T-helper 1 cell treated with Interleukin-12 subunit alpha and Interleukin-12 subunit beta and Interleukin-4 antibody, amounts not matched to agents 30 μg/mL and 1 μg/mL, for 36 hours (primary cell): ENCODE data around the gene FAM107B.

ENCODE experiments used
- H3K27ac Mint-ChIP-seq: one replicate; pipeline ENCODE4 v1.8.0; 2021; ENCODE audit warnings: mild to moderate bottlenecking, mixed read lengths
- H3K27me3 Mint-ChIP-seq: one replicate; pipeline ENCODE4 v1.8.0; 2021; ENCODE audit warnings: low read depth, mixed read lengths
- H3K36me3 Mint-ChIP-seq: one replicate; pipeline ENCODE4 v1.8.0; 2021; ENCODE audit warnings: low read depth, mixed read lengths
- H3K4me1 Mint-ChIP-seq: one replicate; pipeline ENCODE4 v1.8.0; 2021; ENCODE audit warnings: low read depth, mixed read lengths
- H3K4me3 Mint-ChIP-seq: one replicate; pipeline ENCODE4 v1.8.0; 2021; ENCODE audit warnings: mild to moderate bottlenecking, moderate library complexity, mixed read lengths
- H3K9me3 Mint-ChIP-seq: one replicate; pipeline ENCODE4 v1.8.0; 2021; ENCODE audit warnings: mixed read lengths

FAM107B gene

GRCh38 chr10:14800397-14800796 lies 25.7 kb upstream of the FAM107B start:
- H3K4me1 Mint-ChIP-seq = no peaks in the 10 kb centered on the region
- peaks cover 25% of the 10 kb centered on the region for H3K27me3 Mint-ChIP-seq
- no peak overlapping the region for H3K4me3 Mint-ChIP-seq
- H3K36me3 Mint-ChIP-seq = no peaks in the 10 kb centered on the region
- H3K27ac Mint-ChIP-seq = no peak overlapping the region
- H3K9me3 Mint-ChIP-seq = no peaks in the 10 kb centered on the region

- Mint-ChIP-seq H3K27me3 (peaks cover 25% of the 10 kb centered on the region), H3K36me3 (no peaks in the 10 kb centered on the region), H3K27ac (peak overlapping the region; percentile 23), H3K9me3 (no peaks in the 10 kb centered on the region), H3K4me3 (no peak overlapping the region), H3K4me1 (no peaks in the 10 kb centered on the region)
These were observed 23.9 kb upstream of the FAM107B start for GRCh38 chr10:14798636-14799035.

- Mint-ChIP-seq H3K36me3 (no peaks in the 10 kb centered on the region), H3K27ac (no peak overlapping the region), H3K4me1 (no peaks in the 10 kb centered on the region), H3K4me3 (no peak overlapping the region), H3K9me3 (peaks cover 9% of the 10 kb centered on the region), H3K27me3 (no peaks in the 10 kb centered on the region)
These were observed 13.2 kb upstream of the FAM107B start for GRCh38 chr10:14787938-14788337.

- H3K27me3 Mint-ChIP-seq = no peaks in the 10 kb centered on the region
- peaks cover 3% of the 10 kb centered on the region for H3K4me1 Mint-ChIP-seq
- no peak overlapping the region for H3K27ac Mint-ChIP-seq
- H3K36me3 Mint-ChIP-seq = no peaks in the 10 kb centered on the region
- no peak overlapping the region for H3K4me3 Mint-ChIP-seq
- H3K9me3 Mint-ChIP-seq = peaks cover 9% of the 10 kb centered on the region
These were observed 9.9 kb upstream of the FAM107B start for GRCh38 chr10:14784459-14785055.

- Mint-ChIP-seq H3K4me3 (no peak overlapping the region), H3K27me3 (no peaks in the 10 kb centered on the region), H3K27ac (no peak overlapping the region), H3K4me1 (peaks cover 6% of the 10 kb centered on the region), H3K9me3 (peaks cover 9% of the 10 kb centered on the region), H3K36me3 (no peaks in the 10 kb centered on the region)
These were observed 8.1 kb upstream of the FAM107B start for GRCh38 chr10:14782691-14783363.

- Mint-ChIP-seq H3K4me1 (peaks cover 6% of the 10 kb centered on the region), H3K36me3 (no peaks in the 10 kb centered on the region), H3K9me3 (peaks cover 12% of the 10 kb centered on the region)
These were observed 7.1 kb upstream of the FAM107B start for GRCh38 chr10:14781763-14782162.

GRCh38 chr10:14779001-14779651 lies 4.4 kb upstream of the FAM107B start:
- Mint-ChIP-seq H3K4me1 (peaks cover 6% of the 10 kb centered on the region), H3K27ac (no peak overlapping the region), H3K27me3 (peaks cover 3% of the 10 kb centered on the region), H3K36me3 (no peaks in the 10 kb centered on the region), H3K4me3 (no peak overlapping the region), H3K9me3 (peaks cover 3% of the 10 kb centered on the region)

More at GRCh38 chr10:14781763-14782162, 7.1 kb upstream of the FAM107B start:
- no peak overlapping the region for H3K4me3 Mint-ChIP-seq
- H3K27ac Mint-ChIP-seq = no peak overlapping the region
- no peaks in the 10 kb centered on the region for H3K27me3 Mint-ChIP-seq

- Mint-ChIP-seq H3K9me3 (peaks cover 3% of the 10 kb centered on the region), H3K36me3 (no peaks in the 10 kb centered on the region), H3K4me3 (no peak overlapping the region), H3K4me1 (peaks cover 3% of the 10 kb centered on the region), H3K27ac (no peak overlapping the region), H3K27me3 (peaks cover 3% of the 10 kb centered on the region)
These were observed 1.8 kb upstream of the FAM107B start for GRCh38 chr10:14776546-14776945.

GRCh38 chr10:14775656-14776055 lies 959 bp upstream of the FAM107B start:
- Mint-ChIP-seq H3K4me1 (peaks cover 3% of the 10 kb centered on the region), H3K27me3 (peaks cover 3% of the 10 kb centered on the region), H3K27ac (no peak overlapping the region), H3K9me3 (peaks cover 3% of the 10 kb centered on the region), H3K36me3 (no peaks in the 10 kb centered on the region), H3K4me3 (no peak overlapping the region)

GRCh38 chr10:14774214-14774580 lies 500 bp downstream of the FAM107B start:
- peaks cover 3% of the 10 kb centered on the region for H3K9me3 Mint-ChIP-seq
- H3K27me3 Mint-ChIP-seq = peaks cover 7% of the 10 kb centered on the region
- H3K27ac Mint-ChIP-seq = no peak overlapping the region
- peaks cover 3% of the 10 kb centered on the region for H3K4me1 Mint-ChIP-seq
- no peaks in the 10 kb centered on the region for H3K36me3 Mint-ChIP-seq
- H3K4me3 Mint-ChIP-seq = no peak overlapping the region

GRCh38 chr10:14773551-14774213 lies 1.0 kb downstream of the FAM107B start:
- H3K27me3 Mint-ChIP-seq = peaks cover 10% of the 10 kb centered on the region
- peaks cover 3% of the 10 kb centered on the region for H3K4me1 Mint-ChIP-seq
- H3K27ac Mint-ChIP-seq = no peak overlapping the region
- H3K36me3 Mint-ChIP-seq = no peaks in the 10 kb centered on the region
- peaks cover 3% of the 10 kb centered on the region for H3K9me3 Mint-ChIP-seq
- no peak overlapping the region for H3K4me3 Mint-ChIP-seq

- no peak overlapping the region for H3K4me3 Mint-ChIP-seq
- no peaks in the 10 kb centered on the region for H3K36me3 Mint-ChIP-seq
- H3K4me1 Mint-ChIP-seq = no peaks in the 10 kb centered on the region
- peaks cover 18% of the 10 kb centered on the region for H3K27me3 Mint-ChIP-seq
- H3K9me3 Mint-ChIP-seq = peaks cover 2% of the 10 kb centered on the region
- no peak overlapping the region for H3K27ac Mint-ChIP-seq
These were observed 2.3 kb downstream of the FAM107B start for GRCh38 chr10:14772399-14772798.

GRCh38 chr10:14770927-14771326 lies 3.8 kb downstream of the FAM107B start:
- no peaks in the 10 kb centered on the region for H3K4me1 Mint-ChIP-seq
- H3K9me3 Mint-ChIP-seq = no peaks in the 10 kb centered on the region
- H3K4me3 Mint-ChIP-seq = no peak overlapping the region
- H3K27ac Mint-ChIP-seq = no peak overlapping the region
- peaks cover 28% of the 10 kb centered on the region for H3K27me3 Mint-ChIP-seq
- H3K36me3 Mint-ChIP-seq = no peaks in the 10 kb centered on the region

GRCh38 chr10:14761372-14761771 lies 13.3 kb downstream of the FAM107B start:
- H3K9me3 Mint-ChIP-seq = no peaks in the 10 kb centered on the region
- H3K27me3 Mint-ChIP-seq = peaks cover 14% of the 10 kb centered on the region
- no peak overlapping the region for H3K27ac Mint-ChIP-seq
- no peak overlapping the region for H3K4me3 Mint-ChIP-seq
- peaks cover 3% of the 10 kb centered on the region for H3K36me3 Mint-ChIP-seq
- H3K4me1 Mint-ChIP-seq = peaks cover 8% of the 10 kb centered on the region
